ENCODE data around the gene GCNT4.
A peak's percentile ranks its signal among the peaks of the same experiment; 100 is the strongest.

The GCNT4 gene

DNA sequence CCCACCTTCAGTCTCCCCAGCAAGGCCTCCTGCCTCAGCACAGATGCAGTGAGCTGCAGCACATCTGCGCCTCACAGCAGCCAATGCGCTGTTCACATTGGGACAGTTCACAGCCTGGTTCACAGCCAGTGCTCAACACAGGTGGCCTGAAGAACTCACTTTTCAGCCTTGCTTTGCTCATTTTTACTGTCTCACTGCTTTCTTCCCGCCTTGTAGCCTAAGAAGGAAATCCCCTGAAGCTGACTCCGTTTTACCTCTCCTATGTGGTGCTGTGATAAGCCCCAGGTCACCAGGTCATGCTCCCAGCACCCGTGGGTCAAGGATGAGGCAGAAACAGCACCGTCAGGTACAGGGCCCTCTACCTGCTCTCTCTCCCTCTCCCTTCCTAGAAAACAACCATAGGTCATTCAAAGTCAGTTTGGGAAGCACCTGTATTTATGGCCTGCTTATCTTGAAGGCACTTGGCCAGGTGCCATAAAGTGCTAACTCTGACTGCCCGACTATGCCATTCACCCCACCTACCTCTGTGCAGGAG, 1.1 kb downstream of the GCNT4 start:
- DNase-seq (ENCODE audit: low read depth, low spot score) = no peak

DNA sequence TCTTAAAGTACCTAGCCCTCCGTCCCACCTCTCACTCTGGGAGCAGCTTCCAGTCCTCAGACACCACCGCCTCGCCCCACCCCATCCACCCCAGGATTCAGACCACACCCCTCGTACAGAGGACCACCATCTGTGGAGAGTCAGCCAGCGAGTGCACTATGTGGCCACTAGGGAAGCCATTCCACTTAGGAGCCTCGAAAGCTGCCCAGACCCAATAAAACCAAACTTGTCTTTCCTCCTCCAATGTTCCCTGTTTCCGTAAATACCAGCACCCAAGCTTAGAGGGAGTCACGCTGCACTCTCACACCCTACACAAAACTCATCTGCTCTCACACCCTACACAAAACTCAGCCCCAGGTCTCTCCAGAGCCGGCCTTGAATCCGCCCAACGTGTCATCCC, 1.9 kb downstream of the GCNT4 start:
- DNase-seq (ENCODE audit: low read depth, low spot score) = peak; percentile 53

DNA sequence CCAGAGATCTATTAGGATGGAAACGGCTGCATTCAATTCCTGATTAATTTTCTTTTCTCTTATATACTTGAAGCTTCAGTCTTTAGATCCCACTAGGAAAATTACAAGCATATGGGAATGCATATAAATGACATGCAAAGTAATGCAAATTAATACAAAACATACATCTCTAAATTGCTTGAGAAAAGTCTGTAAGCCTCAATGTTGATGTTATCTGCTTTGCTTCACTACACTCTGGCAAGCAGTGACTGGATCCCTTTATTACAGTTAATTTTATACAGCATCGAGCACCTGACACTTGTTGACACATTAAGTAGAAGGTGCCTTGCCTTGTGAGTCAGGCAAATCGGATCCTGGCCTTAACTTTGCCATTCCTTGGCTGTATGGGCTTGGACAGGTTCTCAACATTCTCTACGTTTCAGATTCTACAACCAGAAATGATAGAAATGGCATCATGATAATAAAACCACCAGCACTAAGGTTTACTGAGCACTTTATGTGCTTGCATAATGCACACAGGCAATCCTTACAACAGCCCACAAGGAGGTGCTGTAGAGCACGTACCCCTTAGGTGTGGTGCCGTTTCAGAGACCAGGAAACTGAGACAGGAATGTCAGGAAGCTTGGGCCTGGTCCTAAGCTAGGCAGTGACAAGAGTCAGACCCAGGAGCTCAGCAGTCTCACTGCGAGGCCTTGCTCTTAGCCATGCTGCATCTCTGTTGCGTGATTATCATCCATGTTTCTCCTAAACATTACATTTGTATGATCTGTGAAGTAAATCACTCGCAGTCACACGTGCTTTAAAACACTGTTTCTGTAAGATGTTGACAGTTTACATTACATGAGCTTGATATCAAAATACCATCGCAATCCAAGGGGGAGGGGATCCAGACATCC, 2.7 kb downstream of the GCNT4 start:
- peak; percentile 74 for DNase-seq (ENCODE audit: low read depth, low spot score)

DNA sequence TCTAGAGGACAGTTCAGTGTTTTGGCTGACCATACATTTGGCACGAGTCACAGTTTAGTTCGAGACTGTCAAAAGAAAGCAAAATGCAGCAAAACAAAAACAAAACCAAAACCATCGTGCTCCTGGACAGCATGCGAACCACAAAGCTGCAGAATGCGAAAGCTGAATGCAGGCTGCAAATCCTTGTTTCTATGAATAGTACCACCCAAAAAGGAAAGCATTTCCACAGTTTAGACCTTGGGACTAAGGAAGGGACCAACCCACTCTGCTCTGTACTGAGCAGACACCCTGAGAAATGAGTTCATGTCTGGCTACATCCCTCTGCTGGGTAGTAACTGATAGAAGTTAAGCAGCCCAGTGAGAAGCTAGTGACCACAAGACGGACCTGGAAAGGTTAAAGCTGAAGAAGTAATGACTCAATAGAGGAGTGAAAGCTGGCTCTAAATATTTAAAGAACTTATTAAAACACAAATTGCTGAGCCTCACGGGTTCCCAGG, 3.9 kb downstream of the GCNT4 start:
- DNase-seq (ENCODE audit: low read depth, low spot score) = no peak

DNA sequence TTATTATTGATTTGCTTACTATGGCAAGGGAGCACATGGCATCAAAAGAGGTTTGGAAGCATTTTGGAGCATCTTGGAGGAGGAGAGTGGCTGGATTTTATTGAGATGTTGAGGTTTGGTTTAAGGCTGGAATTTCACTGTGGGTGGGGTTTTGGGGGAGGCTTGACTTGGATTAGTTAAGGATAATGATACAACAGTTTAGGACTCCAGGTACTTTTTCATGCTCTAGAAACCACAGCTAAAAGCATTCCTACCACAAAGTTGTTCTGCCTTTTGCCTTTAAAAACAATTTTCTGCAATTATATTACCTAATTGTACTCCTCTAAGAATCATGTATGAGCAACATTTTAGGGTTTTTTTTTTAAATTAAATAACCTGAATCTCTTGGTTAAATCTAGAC, 5.0 kb downstream of the GCNT4 start:
- DNase-seq (ENCODE audit: low read depth, low spot score) = no peak

DNA sequence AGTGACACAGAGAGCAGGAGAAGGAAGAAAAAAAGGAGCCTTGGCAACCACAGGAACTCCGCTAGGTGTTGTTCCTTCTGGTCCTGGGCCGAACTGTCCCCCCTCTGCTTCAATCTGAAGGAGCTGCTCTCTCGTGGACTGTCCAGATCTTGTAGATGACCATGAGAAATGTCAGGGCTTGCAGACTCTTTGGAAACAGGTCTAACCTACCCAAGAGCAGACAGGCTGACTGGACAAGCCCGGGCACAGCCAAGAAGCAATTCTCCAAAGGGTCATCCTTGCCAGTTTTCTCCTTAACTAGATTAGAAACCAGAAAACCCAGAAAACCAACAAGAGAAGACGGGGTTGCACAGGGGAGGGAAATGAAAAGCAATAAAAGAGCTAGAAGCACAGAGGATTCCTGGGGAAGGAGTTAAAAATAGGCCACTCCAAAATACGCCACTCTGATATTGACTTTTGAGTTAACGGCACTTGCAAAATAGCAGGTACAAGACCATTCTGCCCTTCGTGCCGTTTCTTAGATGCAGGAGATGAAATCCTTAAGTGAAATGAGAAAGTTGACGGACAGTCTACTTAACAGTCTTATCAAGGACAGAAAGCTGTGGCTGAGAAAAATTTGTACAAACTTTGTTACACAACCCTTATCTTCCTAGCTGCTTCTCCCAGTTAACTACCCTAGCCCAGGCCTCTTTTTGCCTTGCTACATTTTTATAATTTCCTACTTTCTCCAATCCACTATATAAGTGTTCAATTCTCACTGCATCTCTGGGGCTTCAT, 5.8 kb downstream of the GCNT4 start:
- no peak for DNase-seq (ENCODE audit: low read depth, low spot score)

DNA sequence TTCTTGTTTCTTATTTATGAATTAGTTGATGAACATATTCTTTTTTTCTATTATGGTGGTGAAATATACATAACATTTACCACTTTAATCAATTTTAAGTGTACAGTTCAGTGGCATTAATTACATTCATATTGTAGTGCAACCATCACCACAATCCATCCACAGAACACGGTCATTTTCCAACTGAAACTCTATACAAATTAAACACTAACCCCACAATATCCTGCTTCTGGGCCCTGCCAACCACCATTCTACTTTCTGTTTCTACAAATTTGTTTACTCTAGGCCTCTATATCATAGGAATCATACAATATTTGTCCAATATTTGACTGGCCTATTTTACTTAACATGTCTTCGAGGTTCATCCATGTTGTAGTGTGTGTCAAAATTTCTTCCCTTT, 7.3 kb downstream of the GCNT4 start:
- DNase-seq (ENCODE audit: low read depth, low spot score) = no peak

DNA sequence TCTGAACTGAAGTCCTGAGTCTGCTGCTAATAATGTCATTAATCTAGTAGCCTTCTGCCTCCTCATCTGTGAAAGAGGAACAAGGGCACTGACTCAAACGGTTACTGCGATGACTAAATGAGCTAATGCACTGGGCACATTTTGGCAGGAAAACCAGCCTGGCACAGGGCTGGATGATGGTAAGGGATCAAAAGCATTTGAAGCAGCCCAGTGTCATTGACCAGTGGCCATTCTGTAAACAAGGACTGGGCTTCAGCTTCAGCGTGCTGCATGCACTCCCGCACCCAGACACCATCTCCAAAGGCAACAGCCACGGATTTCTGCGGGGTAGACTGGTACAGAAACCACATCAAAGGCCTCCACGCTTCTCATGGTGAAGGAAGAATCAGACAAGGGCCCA, 8.0 kb downstream of the GCNT4 start:
- DNase-seq (ENCODE audit: low read depth, low spot score) = no peak

DNA sequence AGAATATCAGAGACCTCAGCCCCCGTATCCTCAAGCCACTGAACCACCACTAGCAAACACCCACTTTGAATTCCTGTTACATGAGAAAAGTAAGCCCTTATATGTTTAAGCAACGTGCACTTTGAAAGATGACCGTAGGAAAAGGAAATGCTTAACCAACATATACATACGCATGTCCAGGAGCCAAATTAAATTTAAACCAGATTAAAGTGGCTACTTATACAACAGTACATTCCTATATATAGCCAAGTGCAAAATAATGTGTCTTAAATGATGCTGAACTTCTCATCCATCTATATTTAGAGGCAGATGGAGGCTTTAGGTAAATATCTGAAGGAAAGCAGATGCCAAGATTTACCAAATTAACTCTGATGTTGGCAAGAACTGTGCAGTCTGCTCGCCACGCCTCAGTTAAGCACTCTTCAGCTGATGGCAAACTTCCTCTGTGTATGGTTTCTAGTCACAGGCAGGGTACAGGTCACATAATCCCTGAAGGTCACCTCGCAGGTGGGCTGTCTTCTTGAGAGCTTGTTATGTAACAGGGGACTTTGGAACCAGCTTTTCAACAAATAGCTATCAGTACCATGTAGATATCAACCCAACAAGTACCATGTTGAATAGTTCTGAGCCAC, 8.6 kb downstream of the GCNT4 start:
- no peak for DNase-seq (ENCODE audit: low read depth, low spot score)

DNA sequence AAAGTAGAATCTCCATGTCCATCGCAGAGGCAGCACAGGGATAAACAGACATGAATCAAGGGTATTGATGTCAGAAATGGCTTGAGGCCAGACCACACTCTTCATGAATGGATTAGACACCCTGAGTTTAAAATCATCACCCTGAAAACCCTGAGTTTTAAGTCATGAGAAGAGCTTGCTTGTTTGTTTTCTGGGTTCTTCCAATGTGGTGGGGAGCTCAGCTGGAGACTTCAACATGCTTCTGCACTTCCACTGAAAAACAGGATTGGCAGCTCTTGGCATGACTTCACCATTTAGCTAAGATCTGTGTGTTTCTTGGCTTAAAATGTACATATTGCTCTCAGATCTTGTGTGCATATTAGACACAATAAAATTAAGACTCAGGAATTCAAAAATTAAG, 9.8 kb downstream of the GCNT4 start:
- no peak for DNase-seq (ENCODE audit: low read depth, low spot score)

DNA sequence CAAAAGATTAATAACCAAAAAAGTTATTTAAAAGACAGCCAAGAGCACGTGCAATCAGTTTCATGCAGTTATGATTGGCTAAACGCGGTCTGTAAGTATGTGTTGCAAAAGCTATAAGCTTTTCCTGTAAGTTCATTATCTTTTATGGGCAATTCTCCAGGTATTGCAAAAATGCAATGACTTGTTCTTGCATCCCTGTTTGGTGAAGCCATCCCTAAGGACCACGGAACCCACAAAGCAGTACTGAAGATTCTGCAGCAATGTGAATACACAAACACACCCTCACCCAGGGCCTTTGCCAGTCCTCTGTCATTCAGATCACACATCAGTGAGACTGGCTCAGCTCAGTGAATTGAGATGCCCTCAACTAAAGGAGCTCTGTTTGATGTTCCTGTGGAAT, 11.4 kb downstream of the GCNT4 start:
- DNase-seq (ENCODE audit: low read depth, low spot score) = no peak

DNA sequence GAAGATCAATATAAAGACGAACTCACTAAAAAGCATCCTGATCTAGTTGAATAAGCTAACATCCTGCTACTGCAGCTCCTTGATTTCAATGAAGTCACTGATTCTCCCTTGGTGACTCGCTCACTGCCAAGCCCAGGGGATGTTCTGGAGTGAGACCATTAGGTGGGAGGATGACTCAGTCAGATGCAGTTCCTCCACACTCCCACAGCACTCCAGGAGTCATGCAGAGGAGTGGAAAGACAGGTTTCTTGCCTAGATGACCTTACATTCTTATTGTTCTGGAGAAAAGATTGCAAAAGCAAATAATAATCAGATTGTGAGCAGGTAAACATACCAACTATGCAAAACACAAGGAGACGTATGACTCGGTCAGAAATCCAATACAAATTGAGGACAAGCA, 15.3 kb downstream of the GCNT4 start:
- peak; percentile 56 for DNase-seq (ENCODE audit: low read depth, low spot score)

DNA sequence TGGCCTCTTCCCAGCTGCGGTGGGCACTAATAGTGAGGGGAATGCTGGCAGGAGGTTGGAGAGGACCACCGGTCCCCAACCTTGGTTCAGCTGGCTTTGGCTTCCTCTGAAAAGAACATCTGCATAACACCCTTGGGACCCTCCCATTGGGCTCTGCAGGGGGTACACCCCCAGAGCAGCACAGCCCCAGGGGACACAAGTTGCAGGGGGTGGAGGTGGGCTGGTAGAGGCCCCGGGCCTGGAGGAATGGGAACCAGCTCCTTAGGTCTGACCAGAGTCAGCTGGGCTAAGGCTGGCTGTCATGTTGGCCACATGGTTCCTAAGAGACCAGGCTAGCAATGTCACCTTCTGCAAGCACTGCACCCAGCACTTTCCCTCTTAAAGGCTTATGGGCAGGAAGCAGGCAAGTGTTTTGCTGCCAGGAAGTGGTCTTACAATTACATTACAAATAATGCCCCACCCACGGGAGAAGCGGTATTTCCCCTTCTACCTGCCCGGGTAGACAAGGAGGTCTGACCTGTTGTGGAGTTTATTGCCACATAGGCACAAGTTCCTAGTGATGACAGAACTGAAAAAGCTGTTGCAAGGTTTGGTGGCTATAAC, 18.1 kb downstream of the GCNT4 start:
- no peak for DNase-seq (ENCODE audit: low read depth, low spot score)

DNA sequence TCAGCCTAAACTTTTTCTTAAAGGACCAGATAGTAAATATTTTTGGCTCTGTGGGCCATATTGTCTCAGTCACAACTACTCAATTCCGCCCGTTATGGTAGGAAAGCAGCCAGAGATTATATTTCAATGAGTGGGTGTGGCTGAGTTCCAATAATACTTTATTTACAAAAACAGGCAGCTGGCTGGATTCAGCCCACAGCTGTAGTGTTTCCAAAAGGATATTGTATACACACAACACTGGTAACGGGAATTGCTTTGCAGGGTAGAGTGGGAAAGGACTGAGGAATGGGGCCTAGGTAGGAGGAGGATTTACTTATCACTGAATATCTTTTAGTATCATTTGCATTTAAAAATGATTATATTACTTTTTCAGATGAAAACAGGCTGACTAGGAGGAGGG, 21.0 kb downstream of the GCNT4 start:
- DNase-seq (ENCODE audit: low read depth, low spot score) = no peak

DNA sequence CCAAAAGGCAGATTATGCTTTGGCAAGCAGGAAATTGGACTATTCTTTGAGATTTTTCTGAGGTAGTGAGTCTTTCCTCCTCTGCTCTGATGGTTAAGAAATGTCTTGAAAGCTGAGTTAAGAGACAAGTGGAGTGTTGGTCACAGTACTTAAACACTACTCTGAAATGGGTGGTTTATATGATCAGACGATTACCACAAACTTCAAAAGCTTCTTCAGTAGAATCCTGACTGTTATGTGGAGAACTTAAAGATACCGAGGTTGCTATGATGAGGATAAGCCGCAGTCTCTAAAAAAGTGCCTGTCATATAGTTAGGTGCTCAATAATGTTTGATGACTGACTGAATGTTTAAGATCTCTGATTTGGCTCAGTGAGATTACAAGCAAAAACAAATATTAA, 24.3 kb downstream of the GCNT4 start:
- DNase-seq (ENCODE audit: low read depth, low spot score) = no peak

DNA sequence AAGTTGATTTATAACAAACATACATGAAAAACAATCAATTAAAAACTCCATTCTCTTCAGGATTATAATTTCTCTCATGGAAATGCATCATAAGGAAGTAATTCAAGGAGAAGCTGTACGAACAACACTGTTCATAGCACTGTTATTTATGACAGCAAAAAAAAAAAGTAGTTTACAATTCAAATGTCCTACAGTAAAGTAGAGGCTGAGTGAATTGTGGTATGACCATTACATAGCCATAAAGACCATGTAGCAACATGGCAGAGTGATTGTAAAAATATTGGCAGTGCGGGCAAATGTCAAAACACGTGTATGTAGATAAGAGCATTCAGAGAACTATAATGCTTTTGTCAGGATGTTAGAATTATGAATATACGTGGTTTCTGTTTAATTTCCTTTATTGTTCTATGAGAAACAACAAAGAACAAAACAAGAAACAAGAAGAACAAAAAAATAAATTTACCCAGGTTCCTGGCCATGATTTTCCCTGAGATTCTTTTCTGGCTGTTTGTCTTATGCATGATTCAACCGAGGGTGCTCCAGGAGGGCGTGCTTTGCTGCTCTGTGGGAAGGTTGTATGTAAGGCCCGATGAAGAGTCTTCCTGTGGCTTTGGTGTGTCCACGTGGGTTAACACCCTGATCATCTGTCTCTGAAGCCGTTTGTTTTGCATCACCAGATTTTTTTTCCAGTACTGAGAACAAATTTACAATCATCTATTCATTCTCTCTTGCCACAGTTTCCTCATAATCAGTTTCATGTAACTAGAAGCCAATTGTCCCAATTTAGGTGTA, 28.8 kb downstream of the GCNT4 start:
- DNase-seq (ENCODE audit: low read depth, low spot score) = no peak

DNA sequence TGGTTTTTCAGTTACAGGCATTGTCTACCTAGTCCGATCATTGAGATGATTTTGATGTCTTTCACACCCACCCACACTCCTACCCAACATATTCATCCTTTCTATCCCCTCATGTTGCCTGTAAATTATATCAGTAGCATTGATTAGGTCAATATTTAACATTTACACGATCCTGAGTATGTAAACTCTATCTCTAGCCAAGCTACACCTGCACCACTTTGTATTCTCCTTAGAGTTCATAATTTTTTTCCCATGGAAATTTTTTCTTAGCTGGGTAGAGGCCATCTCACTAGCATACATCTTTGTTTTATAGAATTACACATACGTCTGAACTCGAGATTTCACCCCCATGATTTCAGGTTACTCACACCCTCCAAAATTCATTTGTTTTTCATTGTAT, 30.6 kb downstream of the GCNT4 start:
- DNase-seq (ENCODE audit: low read depth, low spot score) = no peak

DNA sequence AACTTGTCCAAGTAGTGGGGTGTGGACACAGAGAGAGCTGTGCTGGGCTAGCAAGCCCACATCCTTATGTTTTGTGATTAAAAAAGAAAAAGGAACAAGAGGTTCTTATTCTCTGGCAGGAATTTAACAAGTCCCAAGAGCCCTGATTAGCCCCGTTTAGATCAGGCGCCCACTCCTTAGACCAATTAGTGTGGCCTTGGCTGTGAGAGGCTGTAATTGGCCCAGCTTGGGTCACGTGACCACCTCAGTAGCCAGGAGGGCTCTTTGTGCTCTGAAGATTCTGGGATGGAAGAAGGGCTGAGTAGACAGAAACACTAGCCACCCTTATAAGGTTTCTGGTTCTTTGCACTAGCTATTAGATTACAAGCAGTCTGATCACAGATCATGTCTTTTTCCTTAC, 31.1 kb downstream of the GCNT4 start:
- peak; percentile 22 for DNase-seq (ENCODE audit: low read depth, low spot score)

DNA sequence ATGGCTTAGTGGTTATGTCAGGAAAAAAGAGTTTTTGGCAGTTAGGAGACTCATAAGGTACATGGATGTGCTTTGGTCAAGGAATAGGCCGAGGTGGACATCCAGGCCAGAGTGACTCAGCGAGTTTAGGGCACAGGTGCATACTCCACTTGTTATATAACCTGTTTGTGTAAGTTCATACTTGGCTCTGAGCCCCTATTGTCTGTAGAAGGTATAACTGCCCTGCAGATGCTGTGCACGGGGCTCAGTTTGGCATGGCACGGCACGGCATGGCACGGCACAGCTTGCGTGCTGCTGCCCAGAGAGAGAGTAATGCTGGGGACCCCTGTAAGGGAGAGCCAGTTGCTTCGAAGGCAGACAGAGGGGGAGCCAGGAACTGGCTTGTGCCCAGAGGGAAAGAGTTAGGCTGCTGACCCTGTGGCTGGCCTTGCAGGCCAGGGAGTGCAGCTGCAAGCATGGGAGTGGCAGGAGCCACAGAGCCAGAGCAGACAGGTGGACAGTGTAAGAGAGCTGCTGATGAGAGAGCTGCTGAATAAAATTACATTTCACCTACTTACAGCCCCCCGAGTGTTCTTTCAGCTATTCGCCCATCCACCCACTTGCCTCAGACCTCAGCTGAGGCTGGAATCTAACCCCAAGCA, 32.2 kb downstream of the GCNT4 start:
- no peak for DNase-seq (ENCODE audit: low read depth, low spot score)

DNA sequence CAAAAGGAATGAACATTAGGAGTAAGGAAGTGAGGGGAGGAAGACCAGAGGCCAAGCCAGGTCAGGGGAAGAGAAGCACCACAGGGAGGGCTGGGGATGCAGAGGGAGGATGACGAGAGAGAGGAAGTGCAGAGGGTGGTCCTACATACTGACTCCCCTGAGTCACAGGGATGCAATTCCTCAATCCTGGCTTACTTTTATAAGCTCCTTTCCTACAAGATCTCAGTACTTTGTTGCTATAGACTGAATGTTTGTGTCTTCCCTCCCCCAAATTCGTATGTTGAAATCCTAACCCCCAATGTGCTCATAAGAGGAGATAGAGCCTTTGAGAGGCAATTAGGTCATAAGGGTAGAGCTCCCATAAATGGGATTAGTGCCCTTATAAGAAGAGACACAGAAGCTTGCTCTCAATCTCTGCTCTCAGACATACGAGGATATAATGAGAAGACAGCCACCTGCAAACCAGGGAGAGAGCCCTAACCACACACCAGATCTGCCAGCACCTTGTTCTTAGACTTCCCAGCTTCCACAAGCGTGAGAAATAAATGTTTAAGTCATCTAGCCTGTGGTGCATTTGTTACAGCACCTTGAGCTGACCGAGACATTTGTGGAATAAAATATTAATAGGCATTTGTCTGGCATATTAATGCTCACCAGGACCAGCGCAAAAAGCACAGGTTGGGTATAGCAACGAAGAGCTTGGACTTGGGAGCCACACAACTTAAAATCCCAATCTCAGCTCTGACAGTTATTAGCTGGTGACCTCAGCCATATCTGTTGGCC, 33.4 kb downstream of the GCNT4 start:
- no peak for DNase-seq (ENCODE audit: low read depth, low spot score)
